ENCODE data around the gene ZDHHC18.
"Not testable (repeated sequence)": the region's sequence is repeated elsewhere in the genome, so short reads cannot be mapped to it uniquely, and the experiment has no call there.

The ZDHHC18 gene

GRCh38 chr1:26833432-26834405, 7.2 kb downstream of the ZDHHC18 start:
- DNase-seq, result no peak

DNA sequence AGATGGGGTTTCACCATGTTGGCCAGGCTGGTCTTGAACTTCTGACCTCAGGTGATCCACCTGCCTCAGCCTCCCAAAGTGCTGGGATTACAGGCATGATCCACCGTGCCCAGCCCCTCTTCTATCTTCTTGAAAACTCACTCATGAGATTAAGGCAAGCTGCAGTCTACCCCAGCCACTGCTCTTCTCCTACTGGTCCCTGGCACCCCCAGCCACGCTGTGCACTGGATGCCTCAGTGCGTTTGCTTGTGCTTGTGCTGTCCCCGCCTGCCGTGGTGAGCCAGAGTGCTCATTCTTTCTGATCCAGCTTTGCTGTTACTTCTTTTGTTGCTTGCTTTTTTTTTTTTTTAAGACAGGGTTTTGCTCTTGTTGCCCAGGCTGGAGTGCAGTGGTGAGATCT, 11.2 kb downstream of the ZDHHC18 start:
- not testable (repeated sequence) for DNase-seq

DNA sequence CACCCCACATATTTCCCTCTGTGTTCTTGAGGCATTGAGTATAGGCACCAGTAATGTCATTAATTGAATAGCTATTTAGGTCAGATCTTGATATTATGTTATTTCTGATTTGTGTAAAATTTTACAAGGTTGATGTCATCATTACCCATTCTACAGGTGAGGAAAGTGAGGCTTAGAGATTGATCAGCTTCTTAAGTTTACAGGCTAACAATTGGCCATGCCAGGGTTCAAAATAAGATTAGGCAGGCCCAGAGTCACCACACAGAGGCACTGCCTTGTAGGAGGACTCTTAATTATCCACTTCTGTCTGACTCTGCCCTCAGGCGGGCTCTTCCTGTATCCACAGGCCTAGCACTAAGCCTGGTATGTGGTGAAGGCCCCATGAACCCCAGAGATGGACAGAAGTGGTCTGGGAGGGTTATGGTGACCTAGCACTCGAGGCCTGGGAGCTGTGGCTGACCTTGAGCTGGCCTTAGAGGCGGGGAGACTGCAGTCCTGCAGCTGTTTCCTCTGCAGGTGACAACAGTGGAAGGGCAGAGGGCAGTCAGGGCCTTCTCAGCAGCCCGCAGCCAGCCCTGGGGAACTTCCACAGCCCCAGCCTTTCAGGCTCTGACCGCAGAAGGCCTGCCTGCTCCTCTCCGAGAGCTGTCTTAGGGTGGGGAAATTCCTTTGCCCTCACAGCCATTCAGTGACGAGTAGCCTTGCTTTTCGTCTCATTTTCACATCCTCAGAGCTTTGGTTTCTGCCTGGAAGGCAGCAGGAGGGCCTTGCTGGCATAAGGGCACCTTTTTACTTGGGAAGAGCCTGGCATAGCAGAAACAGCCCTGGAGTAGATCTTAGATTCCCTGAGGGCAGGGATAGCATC, 12.2 kb downstream of the ZDHHC18 start:
- DNase-seq, result no peak

DNA sequence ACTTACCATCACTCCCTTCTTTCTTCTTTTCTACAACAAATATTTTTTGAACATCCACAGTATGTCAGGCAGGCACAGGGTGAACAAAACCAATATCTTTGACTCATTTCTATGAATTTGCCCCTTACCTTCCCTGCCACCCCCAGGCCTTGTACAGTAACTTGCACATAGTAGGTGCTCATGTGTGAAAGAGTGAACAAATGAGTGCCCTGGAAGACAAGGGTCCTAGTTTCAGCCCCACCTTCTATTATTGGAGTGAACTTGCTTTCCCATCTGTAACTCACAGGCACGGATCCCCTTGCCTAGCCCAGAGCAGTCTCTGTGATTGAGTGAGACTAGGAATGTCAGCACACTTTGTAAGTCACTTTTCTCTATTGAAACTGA, 12.8 kb downstream of the ZDHHC18 start:
- DNase-seq, result no peak

GRCh38 chr1:26839779-26840178, 13.3 kb downstream of the ZDHHC18 start:
- no peak for DNase-seq

- no peak for DNase-seq
Observed at GRCh38 chr1:26844424-26845196, 18.1 kb downstream of the ZDHHC18 start.

DNA sequence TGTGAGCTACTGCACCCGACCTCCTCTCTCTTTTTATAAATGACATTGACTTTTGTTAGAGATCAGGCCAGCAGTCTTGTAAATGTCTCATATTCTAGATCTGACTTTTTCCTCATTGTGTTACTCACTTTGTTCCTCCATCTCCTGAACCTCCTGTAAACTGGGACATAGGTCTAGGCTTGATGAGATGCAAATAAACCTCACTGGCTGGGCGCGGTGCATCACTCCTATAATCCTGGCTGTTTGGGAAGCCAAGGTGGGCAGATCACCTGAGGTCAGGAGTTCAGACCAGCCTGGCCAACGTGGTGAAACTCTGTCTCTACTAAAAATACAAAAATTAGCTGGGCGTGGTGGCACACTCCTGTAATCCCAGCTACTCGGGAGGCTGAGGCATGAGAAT, 21.3 kb downstream of the ZDHHC18 start:
- DNase-seq, result not testable (repeated sequence)

GRCh38 chr1:26848499-26848898, 22.0 kb downstream of the ZDHHC18 start:
- DNase-seq, result no peak

- DNase-seq, result no peak
Observed at GRCh38 chr1:26848941-26849774, 22.7 kb downstream of the ZDHHC18 start.

GRCh38 chr1:26851106-26851684, 24.7 kb downstream of the ZDHHC18 start:
- no peak for DNase-seq

GRCh38 chr1:26852701-26853100, 26.2 kb downstream of the ZDHHC18 start:
- DNase-seq, result no peak

- peak; percentile 34 to 43 for DNase-seq
Observed at GRCh38 chr1:26853156-26853555, 26.7 kb downstream of the ZDHHC18 start.

DNA sequence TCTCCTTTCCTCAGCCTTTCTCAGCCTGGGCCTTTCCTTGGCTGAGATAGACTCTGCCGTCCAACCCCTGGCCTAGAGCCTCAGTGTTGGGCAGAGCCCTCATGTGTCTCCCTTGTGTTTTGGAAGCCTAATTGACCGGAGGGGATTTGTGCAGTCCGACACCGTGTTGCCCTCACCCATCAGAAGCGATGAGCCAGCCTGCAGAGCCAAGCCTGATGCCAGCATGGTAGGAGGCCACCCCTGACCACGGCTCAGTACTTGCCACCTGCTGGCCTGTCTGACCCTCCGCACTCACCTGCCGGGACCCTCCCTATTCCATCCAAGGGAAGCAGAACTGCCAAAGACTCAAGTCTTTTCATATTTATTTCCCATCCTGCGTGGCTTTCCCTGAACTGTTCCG, 27.1 kb downstream of the ZDHHC18 start:
- no peak for DNase-seq

DNA sequence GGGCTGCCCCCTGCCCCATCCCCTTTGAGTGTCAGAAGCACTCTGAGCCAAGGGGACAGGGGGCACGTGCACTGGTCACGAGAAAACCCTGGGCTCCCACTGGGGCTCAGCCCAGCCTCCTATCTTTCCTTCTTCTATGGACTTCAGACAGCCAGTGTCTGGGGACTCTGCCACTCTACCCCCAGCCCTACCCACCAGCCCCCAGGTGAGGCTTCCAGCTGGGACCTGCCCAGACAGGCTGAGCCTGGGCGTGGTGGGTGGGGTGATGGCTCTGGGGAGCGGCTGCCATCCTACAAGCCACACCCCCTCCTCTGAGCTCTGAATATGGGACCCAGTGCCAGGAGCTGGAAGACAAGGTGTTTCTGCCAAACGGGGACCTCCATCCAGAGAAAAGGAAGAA, 28.4 kb downstream of the ZDHHC18 start:
- no peak for DNase-seq

DNA sequence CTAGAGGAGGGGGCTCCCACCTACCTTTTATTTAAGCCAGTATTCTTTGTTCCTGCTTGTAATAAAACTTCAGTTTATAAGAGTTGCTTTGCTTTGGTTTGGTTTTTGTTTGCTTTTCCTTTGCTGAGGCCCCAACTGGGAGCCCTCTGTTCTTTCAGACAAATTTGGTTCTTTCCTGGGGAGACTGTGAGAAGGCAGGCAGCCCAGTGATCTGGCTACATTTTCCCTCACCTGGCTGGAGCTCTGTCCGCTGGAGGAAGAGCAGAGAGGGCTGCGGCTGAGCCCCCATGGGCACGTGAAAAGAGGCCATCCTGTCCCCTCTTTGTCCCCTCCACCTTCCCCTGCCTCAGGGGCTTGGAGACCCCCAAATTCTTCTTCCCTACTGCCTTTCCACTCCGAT, 29.1 kb downstream of the ZDHHC18 start:
- DNase-seq, result no peak

DNA sequence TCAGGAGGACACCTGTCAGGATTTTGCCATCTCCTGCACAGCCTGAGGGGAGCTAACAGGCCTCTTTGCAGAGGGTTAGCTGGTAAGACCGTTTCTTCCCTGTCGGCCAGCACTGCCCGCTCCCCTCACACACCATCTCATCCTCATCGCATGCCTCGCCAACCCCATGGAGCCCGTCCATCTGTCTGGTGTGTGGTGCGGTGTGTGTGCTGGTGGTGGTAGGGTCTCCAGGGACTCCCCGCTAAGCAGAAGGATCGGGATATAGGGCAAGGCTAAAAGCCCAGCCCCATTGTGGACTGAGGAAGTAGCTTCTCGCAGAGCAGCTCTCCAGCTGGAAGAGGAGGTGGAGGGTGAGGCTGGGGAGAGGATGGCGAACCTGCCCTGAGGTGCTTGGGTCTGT, 29.7 kb downstream of the ZDHHC18 start:
- no peak for DNase-seq

DNA sequence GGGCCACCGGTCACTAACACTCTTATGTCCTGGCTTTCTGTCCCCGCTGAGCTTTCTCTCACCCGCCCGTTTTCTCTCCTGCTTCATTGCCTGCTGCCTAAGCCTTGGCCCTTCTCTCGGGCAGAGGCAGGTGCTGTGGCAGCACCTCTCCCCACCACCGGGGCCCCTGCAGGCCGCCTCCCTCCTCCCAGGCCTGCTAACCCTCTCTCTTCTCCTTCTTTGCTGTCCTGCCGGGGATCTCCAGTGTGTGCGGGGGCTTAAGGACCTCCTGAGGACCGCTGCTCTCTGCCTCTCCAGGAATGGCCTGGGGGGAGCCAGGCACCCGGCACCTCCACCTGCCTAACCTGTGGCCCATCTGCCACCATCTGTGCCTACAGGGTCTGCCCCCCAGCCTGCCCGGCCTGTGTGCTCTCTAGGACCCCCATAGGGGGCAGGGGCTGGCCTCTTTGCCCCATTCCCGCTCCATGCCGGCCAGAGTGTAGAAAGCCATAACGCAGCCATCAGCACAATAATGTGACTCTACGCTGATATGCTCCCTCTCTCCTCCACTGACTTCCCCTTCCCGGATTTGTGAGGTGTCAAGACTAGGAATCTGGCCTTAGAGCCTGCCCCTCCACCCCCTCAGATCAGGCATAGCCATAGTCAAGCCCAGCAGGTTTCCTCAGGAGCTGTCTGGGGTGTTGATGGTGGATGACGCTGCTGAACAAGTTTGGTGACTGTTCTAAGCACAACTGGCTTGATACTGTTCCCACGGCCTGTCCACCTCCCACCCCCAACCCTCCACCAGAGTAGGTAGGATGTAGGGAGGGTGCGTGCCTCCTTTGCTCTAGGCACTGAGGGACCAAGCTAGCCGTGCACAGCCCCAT, 30.3 kb downstream of the ZDHHC18 start:
- DNase-seq, result no peak

DNA sequence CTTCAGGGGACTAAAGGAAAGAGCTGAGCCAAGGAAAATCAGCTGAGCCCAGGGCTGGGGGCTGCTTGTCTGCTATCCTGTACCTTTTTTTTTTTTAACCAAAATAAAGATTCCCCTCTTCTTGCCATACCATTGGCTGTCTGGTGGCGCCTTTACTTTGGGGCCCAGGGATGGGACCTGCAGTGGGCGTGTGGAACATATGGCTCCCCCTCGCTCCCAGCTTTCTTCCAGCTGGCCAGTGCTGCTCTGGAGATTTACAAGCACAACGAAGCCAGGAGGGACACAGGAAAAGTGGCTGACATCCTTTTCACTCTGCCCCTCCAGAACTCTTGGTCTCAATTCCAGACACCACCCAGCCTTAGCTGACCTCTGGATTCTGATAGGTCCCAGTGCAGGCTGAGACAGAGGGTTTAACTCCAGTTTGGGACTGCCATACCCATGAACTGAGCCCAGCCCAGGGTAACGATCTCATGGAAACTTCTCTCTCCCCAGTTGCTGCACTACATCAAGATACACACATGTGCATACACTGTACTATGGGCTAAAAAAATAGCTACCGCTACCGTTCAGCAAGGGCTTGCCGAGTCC, 31.1 kb downstream of the ZDHHC18 start:
- no peak for DNase-seq

DNA sequence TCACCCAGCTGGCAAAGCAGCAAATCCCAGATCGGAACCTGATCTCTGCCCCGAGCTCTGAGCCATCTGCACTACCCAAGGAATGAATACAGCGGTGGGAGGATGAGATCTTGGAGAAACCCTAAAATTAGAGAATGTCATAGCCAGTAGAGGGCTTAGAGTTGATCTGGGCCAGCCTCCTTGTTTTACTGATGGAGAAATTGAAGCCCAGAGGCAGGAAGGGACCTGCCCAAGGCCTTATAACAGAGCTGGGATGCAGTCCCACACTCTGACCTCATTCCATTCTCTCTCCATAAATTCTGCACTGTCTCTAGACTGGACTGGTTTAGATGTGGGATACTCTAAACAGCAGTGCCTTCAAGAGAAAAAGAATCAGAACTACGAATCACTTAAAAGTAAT, 31.7 kb downstream of the ZDHHC18 start:
- no peak for DNase-seq

All from NCI-H187 (cell line).